HG03108 (cell line): ENCODE data around the gene TCF20.
A peak's percentile ranks its signal among the peaks of the same experiment; 100 is the strongest.

Experiments
- ATAC-seq: cut with Tn5 transposase; IDR thresholded peaks from one replicate; pipeline ENCODE4 v1.9.1; 2021; ENCODE audit warnings: moderate library complexity; ENCODE audit not compliant: unreplicated experiment

Gene TCF20

GRCh38 chr22:42282252-42282942, 11.9 kb upstream of the TCF20 start:
- ATAC-seq, result no peak

- ATAC-seq, result no peak
Observed at GRCh38 chr22:42281706-42282251, 11.3 kb upstream of the TCF20 start.

- no peak for ATAC-seq
Observed at GRCh38 chr22:42281284-42281683, 10.8 kb upstream of the TCF20 start.

GRCh38 chr22:42280836-42281235, 10.4 kb upstream of the TCF20 start:
- no peak for ATAC-seq

- ATAC-seq, result no peak
Observed at GRCh38 chr22:42280140-42280539, 9.7 kb upstream of the TCF20 start.

GRCh38 chr22:42279425-42280020, 9.1 kb upstream of the TCF20 start:
- no peak for ATAC-seq

- no peak for ATAC-seq
Observed at GRCh38 chr22:42277988-42278776, 7.7 kb upstream of the TCF20 start.

GRCh38 chr22:42277232-42277753, 6.8 kb upstream of the TCF20 start:
- ATAC-seq, result no peak

- ATAC-seq, result no peak
Observed at GRCh38 chr22:42275970-42276369, 5.5 kb upstream of the TCF20 start.

GRCh38 chr22:42275176-42275575, 4.7 kb upstream of the TCF20 start:
- no peak for ATAC-seq

GRCh38 chr22:42273855-42274451, 3.5 kb upstream of the TCF20 start:
- ATAC-seq, result no peak

GRCh38 chr22:42272431-42272999, 2.1 kb upstream of the TCF20 start:
- no peak for ATAC-seq

- ATAC-seq, result no peak
Observed at GRCh38 chr22:42271906-42272305, 1.5 kb upstream of the TCF20 start.

- no peak for ATAC-seq
Observed at GRCh38 chr22:42271191-42271813, 849 bp upstream of the TCF20 start.

- peak; percentile 17 for ATAC-seq
Observed at GRCh38 chr22:42270176-42270509, 310 bp downstream of the TCF20 start.

GRCh38 chr22:42269432-42270175, 849 bp downstream of the TCF20 start:
- peak; percentile 49 for ATAC-seq

- ATAC-seq, result no peak
Observed at GRCh38 chr22:42268852-42269410, 1.5 kb downstream of the TCF20 start.

GRCh38 chr22:42265321-42265720, 5.1 kb downstream of the TCF20 start:
- no peak for ATAC-seq

GRCh38 chr22:42263944-42264343, 6.5 kb downstream of the TCF20 start:
- no peak for ATAC-seq
